ENCODE measurements around the gene PGA3.
"Not testable (repeated sequence)": the region's sequence is repeated elsewhere in the genome, so short reads cannot be mapped to it uniquely, and the experiment has no call there.

DNA sequence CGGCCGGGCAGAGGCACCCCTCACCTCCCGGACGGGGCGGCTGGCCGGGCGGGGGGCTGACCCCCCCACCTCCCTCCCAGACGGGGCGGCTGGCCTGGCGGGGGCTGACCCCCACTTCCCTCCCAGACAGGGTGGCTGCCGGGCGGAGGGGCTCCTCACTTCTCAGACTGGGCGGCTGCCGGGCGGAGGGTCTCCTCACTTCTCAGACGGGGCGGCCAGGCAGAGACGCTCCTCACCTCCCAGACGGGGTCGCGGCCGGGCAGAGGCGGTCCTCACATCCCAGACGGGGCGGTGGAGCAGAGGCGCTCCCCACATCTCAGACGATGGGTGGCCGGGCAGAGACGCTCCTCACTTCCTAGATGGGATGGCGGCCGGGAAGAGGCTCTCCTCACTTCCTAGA, 37.0 kb upstream of the PGA3 start:
- TF ChIP-seq, protein P1, sequence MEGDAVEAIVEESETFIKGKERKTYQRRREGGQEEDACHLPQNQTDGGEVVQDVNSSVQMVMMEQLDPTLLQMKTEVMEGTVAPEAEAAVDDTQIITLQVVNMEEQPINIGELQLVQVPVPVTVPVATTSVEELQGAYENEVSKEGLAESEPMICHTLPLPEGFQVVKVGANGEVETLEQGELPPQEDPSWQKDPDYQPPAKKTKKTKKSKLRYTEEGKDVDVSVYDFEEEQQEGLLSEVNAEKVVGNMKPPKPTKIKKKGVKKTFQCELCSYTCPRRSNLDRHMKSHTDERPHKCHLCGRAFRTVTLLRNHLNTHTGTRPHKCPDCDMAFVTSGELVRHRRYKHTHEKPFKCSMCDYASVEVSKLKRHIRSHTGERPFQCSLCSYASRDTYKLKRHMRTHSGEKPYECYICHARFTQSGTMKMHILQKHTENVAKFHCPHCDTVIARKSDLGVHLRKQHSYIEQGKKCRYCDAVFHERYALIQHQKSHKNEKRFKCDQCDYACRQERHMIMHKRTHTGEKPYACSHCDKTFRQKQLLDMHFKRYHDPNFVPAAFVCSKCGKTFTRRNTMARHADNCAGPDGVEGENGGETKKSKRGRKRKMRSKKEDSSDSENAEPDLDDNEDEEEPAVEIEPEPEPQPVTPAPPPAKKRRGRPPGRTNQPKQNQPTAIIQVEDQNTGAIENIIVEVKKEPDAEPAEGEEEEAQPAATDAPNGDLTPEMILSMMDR (IDR thresholded peaks at IDR 0.05), result not testable (repeated sequence)
- TF ChIP-seq POLR2AphosphoS5 (IDR thresholded peaks at IDR 0.05), result not testable (repeated sequence)
